CD4-positive, alpha-beta memory T cell (primary cell): Measurements from ENCODE around the gene IGSF9B. TPM values are rescaled to one million over a fixed set of nuclear protein-coding genes. Genes with fewer than 3 reads are reported as not detected.

Experiments
- CTCF ChIA-PET: fragments of 350-600 bp; sonication (Branson Sonifier 250); formaldehyde crosslinking; loops from one replicate; lab custom pipeline; 2021; ENCODE audit warnings: inconsistent platforms; ENCODE audit not compliant: partially characterized antibody; lab: Charles Lee
- POLR2A ChIA-PET: fragments of 350-600 bp; sonication (Branson Sonifier 250); formaldehyde crosslinking; loops from one replicate; lab custom pipeline; 2021; ENCODE audit not compliant: partially characterized antibody; lab: Charles Lee
- DNase-seq, 5 donors: peaks; one replicate each; pipeline versions ENCODE4 v3.0.0 to v3.0.0-alpha.2; 2020 to 2022; ENCODE audit warnings: mixed read lengths in 1 of 5
- H3K27ac ChIP-seq: one replicate; pipeline ENCODE4 v1.7.0; 2013; ENCODE audit warnings: low read depth, low read length
- H3K27me3 ChIP-seq: 2 replicates; pipeline ENCODE4 v1.7.0; 2013; ENCODE audit warnings: mild to moderate bottlenecking, low read length, moderate library complexity; ENCODE audit not compliant: insufficient read depth
- H3K36me3 ChIP-seq: 2 replicates; pipeline ENCODE4 v1.7.0; 2013; ENCODE audit warnings: mild to moderate bottlenecking, low read length, moderate library complexity; ENCODE audit not compliant: insufficient read depth
- H3K4me1 ChIP-seq: 2 replicates; pipeline ENCODE4 v1.7.0; 2013; ENCODE audit warnings: mild to moderate bottlenecking, low read length, moderate library complexity; ENCODE audit not compliant: insufficient read depth
- H3K4me3 ChIP-seq, 2 donors: one replicate each; pipeline ENCODE4 v1.7.0; 2013; ENCODE audit warnings: low read length in 2 of 2, mild to moderate bottlenecking in 1 of 2
- H3K9me3 ChIP-seq, 2 donors: one replicate each; pipeline ENCODE4 v1.7.0; 2013; ENCODE audit warnings: low read length in 2 of 2, control low read depth in 1 of 2; ENCODE audit not compliant: control insufficient read depth in 1 of 2
- H3K27ac Mint-ChIP-seq, 7 donors: one replicate each; pipeline ENCODE4 v1.8.0; 2020 to 2021; ENCODE audit warnings: mixed read lengths in 7 of 7, mild to moderate bottlenecking in 6 of 7, inconsistent platforms in 3 of 7, moderate library complexity in 3 of 7
- H3K27me3 Mint-ChIP-seq, 2 donors: one replicate each; pipeline ENCODE4 v1.8.0; 2020 to 2021; ENCODE audit warnings: mixed read lengths in 2 of 2
- H3K36me3 Mint-ChIP-seq, 2 donors: one replicate each; pipeline ENCODE4 v1.8.0; 2020 to 2021; ENCODE audit warnings: mixed read lengths in 2 of 2, inconsistent platforms in 1 of 2, mild to moderate bottlenecking in 1 of 2
- H3K4me1 Mint-ChIP-seq, 4 donors: one replicate each; pipeline ENCODE4 v1.8.0; 2020 to 2021; ENCODE audit warnings: mixed read lengths in 4 of 4, mild to moderate bottlenecking in 1 of 4
- H3K4me3 Mint-ChIP-seq, 8 donors: one replicate each; pipeline ENCODE4 v1.8.0; 2020 to 2021; ENCODE audit warnings: mixed read lengths in 8 of 8, mild to moderate bottlenecking in 7 of 8, moderate library complexity in 6 of 8, inconsistent platforms in 3 of 8
- H3K9me3 Mint-ChIP-seq, 8 donors: one replicate each; pipeline ENCODE4 v1.8.0; 2020 to 2021; ENCODE audit warnings: mixed read lengths in 8 of 8, mild to moderate bottlenecking in 5 of 8, inconsistent platforms in 3 of 8, moderate library complexity in 1 of 8
- intact Hi-C: fragments of 100-400 bp; cut with micrococcal nuclease; formaldehyde crosslinking; loops from one replicate; pipeline ENCODE4 v1.15.1; 2023
- polyA plus RNA-seq, 2 donors: library from polyadenylated mRNA; unstranded; fragments of 300-500 nt; fragmentation: Illumina TruSeq; gene quantifications; one replicate each; pipeline ENCODE4 v1.2.3, GENCODE V29; 2021
- total RNA-seq, 2 experiments: library from RNA; stranded (reverse); gene quantifications; one replicate each; pipeline ENCODE4 v1.2.3, GENCODE V29; 2021

IGSF9B gene
- total and polyA plus RNA-seq, 4 experiments from 2014 or later: 0.59 to 38.6 (median 19.3) TPM

- peak overlapping the region in 5 of 7 donors; percentile 62 to 95 (median 92) for H3K27ac Mint-ChIP-seq
These were observed 10.3 kb upstream of the IGSF9B start for GRCh38 chr11:133966921-133967598.

GRCh38 chr11:133966172-133966651 lies 9.4 kb upstream of the IGSF9B start:
- ChIA-PET CTCF (interaction anchor here (1.1 to 1.6 kb wide), 3 partner anchors 18 to 85 kb away, joined by 3 to 4 read pairs (median 3); no protein-coding TSS in a partner anchor), POLR2A (interaction anchor here (1.3 kb wide), 1 partner anchor 32 kb away, joined by 3 read pairs; no protein-coding TSS in a partner anchor)
- H3K36me3 ChIP-seq: no peaks in the 10 kb centered on the region
- Mint-ChIP-seq H3K9me3 (no peaks in the 10 kb centered on the region), H3K4me3 (peak overlapping the region in 3 of 8 donors; percentile 9 to 47 (median 45)), H3K4me1 (peaks cover 6 to 13% (median 11%) of the 10 kb centered on the region in 4 donors), H3K36me3 (peaks cover 0 to 1% of the 10 kb centered on the region in 2 donors), H3K27me3 (peaks cover 2 to 7% of the 10 kb centered on the region in 2 donors), H3K27ac (peak overlapping the region in 1 of 7 donors; percentile 25)
- intact Hi-C loops: no loop called here
- peaks cover 8% of the 10 kb centered on the region for H3K4me1 ChIP-seq
- DNase-seq: no peak
- no peak overlapping the region for H3K4me3 ChIP-seq
- no peaks in the 10 kb centered on the region for H3K9me3 ChIP-seq
- no peak overlapping the region for H3K27ac ChIP-seq
- H3K27me3 ChIP-seq: no peaks in the 10 kb centered on the region

More at GRCh38 chr11:133966921-133967598, 10.3 kb upstream of the IGSF9B start:
- DNase-seq: peak; percentile 48 to 64 (median 58)
- ChIA-PET POLR2A (interaction anchor here (1.3 kb wide), 1 partner anchor 33 kb away, joined by 3 read pairs; no protein-coding TSS in a partner anchor), CTCF (interaction anchor here (1.1 to 1.6 kb wide), 3 partner anchors 19 to 84 kb away, joined by 3 to 4 read pairs (median 3); no protein-coding TSS in a partner anchor)
- peaks cover 0 to 1% of the 10 kb centered on the region in 2 donors for H3K36me3 Mint-ChIP-seq
- peak overlapping the region; percentile 84 to 98 (median 93) for H3K4me3 Mint-ChIP-seq
- no peaks in the 10 kb centered on the region for H3K36me3 ChIP-seq
- H3K4me1 Mint-ChIP-seq: peaks cover 6 to 13% (median 11%) of the 10 kb centered on the region in 4 donors
- peak overlapping the region; percentile 52 to 62 for H3K4me3 ChIP-seq
- peaks cover 8% of the 10 kb centered on the region for H3K4me1 ChIP-seq
- intact Hi-C loops: loop anchor here (1.0 kb wide), 2 partner anchors 10 to 20 kb away; no protein-coding TSS in a partner anchor
- no peaks in the 10 kb centered on the region for H3K27me3 ChIP-seq
- H3K27me3 Mint-ChIP-seq: peaks cover 4 to 8% of the 10 kb centered on the region in 2 donors
- no peaks in the 10 kb centered on the region for H3K9me3 Mint-ChIP-seq
- H3K9me3 ChIP-seq: no peaks in the 10 kb centered on the region
- no peak overlapping the region for H3K27ac ChIP-seq

- no peak for DNase-seq
- H3K27ac Mint-ChIP-seq: no peak overlapping the region
- ChIA-PET POLR2A (interaction anchor here (1.0 kb wide), 1 partner anchor 9 kb away, joined by 3 read pairs; no protein-coding TSS in a partner anchor), CTCF (interaction anchor here (1.6 kb wide), 1 partner anchor 37 kb away, joined by 4 read pairs; no protein-coding TSS in a partner anchor)
- no peaks in the 10 kb centered on the region for H3K9me3 Mint-ChIP-seq
- H3K36me3 ChIP-seq: no peaks in the 10 kb centered on the region
- peaks cover 0 to 1% of the 10 kb centered on the region in 2 donors for H3K36me3 Mint-ChIP-seq
- H3K4me3 Mint-ChIP-seq: no peak overlapping the region
- H3K27ac ChIP-seq: no peak overlapping the region
- no peak overlapping the region for H3K4me3 ChIP-seq
- H3K4me1 Mint-ChIP-seq: peaks cover 6 to 13% (median 11%) of the 10 kb centered on the region in 4 donors
- intact Hi-C loops: no loop called here
- H3K27me3 Mint-ChIP-seq: peaks cover 2 to 7% of the 10 kb centered on the region in 2 donors
- no peaks in the 10 kb centered on the region for H3K9me3 ChIP-seq
- no peaks in the 10 kb centered on the region for H3K27me3 ChIP-seq
- H3K4me1 ChIP-seq: peaks cover 8% of the 10 kb centered on the region
These were observed 8.3 kb upstream of the IGSF9B start for GRCh38 chr11:133965031-133965601.

- peaks cover 0 to 1% of the 10 kb centered on the region in 2 donors for H3K36me3 Mint-ChIP-seq
- POLR2A ChIA-PET: no interaction called here
- CTCF ChIA-PET: no interaction called here
- peak overlapping the region in 1 of 7 donors; percentile 42 for H3K27ac Mint-ChIP-seq
- Histone ChIP-seq H3K9me3 (no peaks in the 10 kb centered on the region), H3K36me3 (no peaks in the 10 kb centered on the region), H3K4me3 (no peak overlapping the region), H3K27me3 (no peaks in the 10 kb centered on the region), H3K27ac (no peak overlapping the region), H3K4me1 (peaks cover 8% of the 10 kb centered on the region)
- H3K4me3 Mint-ChIP-seq: no peak overlapping the region
- peaks cover 2 to 5% of the 10 kb centered on the region in 2 donors for H3K27me3 Mint-ChIP-seq
- intact Hi-C loops: no loop called here
- no peak for DNase-seq
- H3K4me1 Mint-ChIP-seq: peaks cover 6 to 13% (median 11%) of the 10 kb centered on the region in 4 donors
- H3K9me3 Mint-ChIP-seq: no peaks in the 10 kb centered on the region
These were observed 7.6 kb upstream of the IGSF9B start for GRCh38 chr11:133964356-133964755.

GRCh38 chr11:133961890-133962289 lies 5.1 kb upstream of the IGSF9B start:
- Histone ChIP-seq H3K27me3 (no peaks in the 10 kb centered on the region), H3K4me1 (peaks cover 7% of the 10 kb centered on the region), H3K36me3 (no peaks in the 10 kb centered on the region), H3K27ac (no peak overlapping the region), H3K4me3 (no peak overlapping the region), H3K9me3 (no peaks in the 10 kb centered on the region)
- H3K9me3 Mint-ChIP-seq: no peaks in the 10 kb centered on the region
- H3K27ac Mint-ChIP-seq: no peak overlapping the region
- H3K27me3 Mint-ChIP-seq: peaks cover 2 to 5% of the 10 kb centered on the region in 2 donors
- CTCF ChIA-PET: interaction anchor here (1.7 kb wide), 1 partner anchor 14 kb away, joined by 4 read pairs; no protein-coding TSS in a partner anchor
- no peak overlapping the region for H3K4me3 Mint-ChIP-seq
- DNase-seq: no peak
- intact Hi-C loops: no loop called here
- H3K4me1 Mint-ChIP-seq: peaks cover 5 to 10% (median 9%) of the 10 kb centered on the region in 4 donors
- POLR2A ChIA-PET: no interaction called here
- H3K36me3 Mint-ChIP-seq: peaks cover 0 to 2% of the 10 kb centered on the region in 2 donors

GRCh38 chr11:133957900-133958299 lies 1.1 kb upstream of the IGSF9B start:
- H3K27me3 ChIP-seq: peaks cover 5% of the 10 kb centered on the region
- peaks cover 7 to 10% of the 10 kb centered on the region in 2 donors for H3K27me3 Mint-ChIP-seq
- H3K4me3 Mint-ChIP-seq: peak overlapping the region; percentile 89 to 95 (median 92)
- H3K27ac Mint-ChIP-seq: peak overlapping the region; percentile 84 to 94 (median 90)
- H3K4me1 Mint-ChIP-seq: peaks cover 19 to 40% (median 32%) of the 10 kb centered on the region in 4 donors
- ChIA-PET POLR2A (interaction anchor here (1.0 to 8.2 kb wide), 6 partner anchors 8 to 79 kb away, joined by 3 to 100 read pairs (median 6); no protein-coding TSS in a partner anchor), CTCF (interaction anchor here (1.5 to 6.6 kb wide), 3 partner anchors 10 to 93 kb away, joined by 3 to 29 read pairs (median 5); no protein-coding TSS in a partner anchor)
- H3K27ac ChIP-seq: no peak overlapping the region
- no peak overlapping the region for H3K4me3 ChIP-seq
- no peaks in the 10 kb centered on the region for H3K9me3 ChIP-seq
- intact Hi-C loops: loop anchor here (1.0 kb wide), 4 partner anchors 9 to 266 kb away; partner anchors contain the start of gene VPS26B
- peaks cover 0 to 7% of the 10 kb centered on the region in 2 donors for H3K36me3 Mint-ChIP-seq
- DNase-seq: peak in 1 of 5 donors; percentile 21
- no peaks in the 10 kb centered on the region for H3K9me3 Mint-ChIP-seq
- no peaks in the 10 kb centered on the region for H3K36me3 ChIP-seq
- peaks cover 29% of the 10 kb centered on the region for H3K4me1 ChIP-seq
